GM18511 (cell line): Measurements from ENCODE around the gene CIAO3.
A peak's percentile ranks its signal among the peaks of the same experiment; 100 is the strongest.
"Not testable (repeated sequence)": the region's sequence is repeated elsewhere in the genome, so short reads cannot be mapped to it uniquely, and the experiment has no call there.

Source experiments
- ATAC-seq: cut with Tn5 transposase; IDR thresholded peaks from one replicate; pipeline ENCODE4 v1.9.1; 2021; ENCODE audit warnings: mild to moderate bottlenecking, moderate library complexity; ENCODE audit not compliant: unreplicated experiment

Gene CIAO3

DNA sequence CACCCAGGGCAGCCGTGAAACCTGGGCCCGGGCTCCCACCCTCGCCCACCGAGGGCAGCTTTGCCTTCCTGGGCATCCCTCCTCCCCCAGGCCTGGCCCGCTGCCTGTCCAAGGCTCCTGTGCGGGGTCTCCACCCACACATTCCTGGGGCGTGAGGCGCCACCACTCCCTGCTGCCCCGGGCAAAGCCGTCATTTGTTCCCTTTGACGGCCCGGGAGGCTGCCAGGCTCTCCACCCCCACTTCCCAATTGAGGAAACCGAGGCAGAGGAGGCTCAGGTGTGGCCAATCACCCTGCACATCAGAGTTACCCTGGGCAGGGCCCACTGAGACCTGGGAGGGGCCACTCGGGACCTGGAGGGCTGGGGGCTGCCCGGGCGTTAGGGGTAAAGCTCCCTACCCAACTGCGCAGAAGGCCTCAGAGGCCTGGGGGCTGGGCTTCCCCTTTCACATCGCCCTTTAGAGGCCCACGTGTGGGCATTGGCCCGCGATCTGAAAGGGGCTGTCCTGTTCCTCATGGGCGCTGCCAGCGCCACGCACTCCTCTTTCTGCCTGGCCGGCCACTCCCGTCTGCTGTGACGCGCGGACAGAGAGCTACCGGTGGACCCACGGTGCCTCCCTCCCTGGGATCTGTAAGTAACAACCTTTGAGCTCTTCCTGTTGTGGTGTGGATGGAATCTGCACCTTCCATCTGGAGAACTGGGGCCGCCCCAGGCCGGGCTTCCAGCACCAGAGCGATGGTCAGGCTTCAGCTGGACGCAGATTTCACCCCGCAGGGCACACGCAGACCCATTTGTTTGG lies 19.9 kb upstream of the CIAO3 start, which contains the start of gene MSLN:
Gene MSLN (plus strand): TSS at position 190 of the 799 bp plus-strand sequence. CDS start 1,947 bp downstream, outside the sequence.
- no peak for ATAC-seq

DNA sequence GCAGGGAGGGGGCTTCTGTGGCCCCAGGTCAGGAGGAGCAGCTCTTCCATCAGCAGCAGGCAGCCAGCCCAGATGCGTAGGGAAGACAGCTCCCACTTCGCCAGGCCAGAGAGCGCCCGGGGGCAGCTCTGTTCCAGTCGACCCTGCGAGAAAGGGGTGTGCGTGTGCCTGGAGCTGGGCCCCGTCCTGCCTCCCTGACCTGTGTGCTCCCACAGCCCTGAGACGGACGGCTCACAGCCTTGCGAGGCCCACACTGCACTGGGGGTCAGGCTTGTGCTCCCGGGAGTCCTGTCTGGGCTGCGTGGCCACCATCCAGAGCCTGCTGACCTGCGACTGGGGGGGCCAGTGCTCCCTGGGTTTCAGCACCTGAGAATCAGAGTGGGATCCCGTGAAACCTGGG lies 19.3 kb upstream of the CIAO3 start:
- ATAC-seq, result no peak

DNA sequence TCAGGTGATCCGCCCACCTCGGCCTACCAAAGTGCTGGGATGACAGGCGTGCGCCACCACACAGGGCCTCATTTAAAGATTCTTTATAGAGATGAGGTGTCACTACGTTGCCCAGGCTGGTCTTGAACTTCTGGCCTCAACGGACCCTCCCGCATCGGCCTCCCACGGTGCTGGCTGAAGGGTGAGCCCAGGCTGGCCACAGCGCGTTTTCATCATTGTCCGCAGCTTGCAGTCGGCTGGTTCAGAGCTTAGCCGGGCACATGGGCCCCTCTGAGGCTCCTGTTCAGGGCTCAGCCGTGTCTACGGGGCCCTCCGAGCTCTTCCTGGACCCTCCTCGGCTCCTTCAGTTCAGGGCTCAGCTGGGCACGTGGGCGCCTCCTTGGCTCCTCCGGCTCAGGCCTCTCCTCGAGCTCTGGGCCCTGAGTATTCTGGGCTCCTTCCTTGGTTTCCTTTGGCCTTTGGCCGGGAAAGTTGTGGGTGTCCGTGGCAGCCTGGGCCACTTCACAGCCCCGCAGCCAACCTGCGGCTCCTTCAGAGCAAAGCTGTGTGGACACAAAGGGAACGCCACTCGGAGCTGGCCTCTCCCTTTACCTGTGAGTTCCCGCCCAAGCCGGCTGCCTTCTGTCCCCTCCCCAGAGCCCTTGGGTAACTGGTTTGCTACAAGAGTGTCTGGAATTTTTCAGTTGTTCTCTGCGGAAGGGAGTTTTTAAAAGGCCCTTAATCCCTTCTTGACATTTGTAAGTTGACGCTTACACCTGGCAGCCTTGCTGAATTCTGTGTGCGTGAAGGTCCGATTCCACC lies 18.5 kb upstream of the CIAO3 start:
- ATAC-seq, result no peak

DNA sequence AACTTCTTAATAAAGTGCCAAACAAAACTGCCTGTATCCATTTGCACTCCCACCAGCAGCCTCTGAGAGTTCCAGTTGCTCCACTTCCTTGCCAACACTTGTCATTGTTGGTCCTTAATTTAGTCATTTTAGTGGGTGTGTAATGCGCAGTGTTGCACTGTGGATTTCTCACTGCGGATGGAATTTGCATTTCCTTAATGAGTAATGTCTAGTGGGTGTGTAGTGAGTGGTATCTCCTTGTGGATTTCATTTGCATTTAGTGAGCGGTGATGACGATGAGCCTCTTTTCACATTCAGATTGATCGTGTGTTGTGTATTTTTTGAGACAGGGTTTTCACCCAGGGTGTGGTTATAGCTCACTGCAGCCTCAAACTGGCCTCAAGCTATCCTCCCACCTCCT lies 15.6 kb upstream of the CIAO3 start:
- no peak for ATAC-seq

DNA sequence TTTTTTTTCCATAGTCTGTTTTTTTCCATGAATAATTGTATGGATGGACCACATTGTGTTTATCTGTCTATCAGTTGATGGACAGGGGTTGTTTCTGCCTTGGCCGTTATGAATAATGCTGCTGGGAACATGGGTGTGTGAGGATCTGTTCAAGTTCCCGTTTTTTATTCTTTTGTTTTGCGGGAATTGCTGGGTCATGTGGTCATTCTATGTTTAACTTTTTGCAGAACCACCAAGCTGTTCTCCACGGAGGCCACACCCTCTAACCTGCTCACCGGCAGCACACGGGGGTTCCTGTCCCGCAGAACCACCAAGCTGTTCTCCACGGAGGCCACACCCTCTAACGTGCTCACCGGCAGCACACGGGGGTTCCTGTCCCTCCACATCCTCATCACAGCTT lies 13.9 kb upstream of the CIAO3 start:
- no peak for ATAC-seq

DNA sequence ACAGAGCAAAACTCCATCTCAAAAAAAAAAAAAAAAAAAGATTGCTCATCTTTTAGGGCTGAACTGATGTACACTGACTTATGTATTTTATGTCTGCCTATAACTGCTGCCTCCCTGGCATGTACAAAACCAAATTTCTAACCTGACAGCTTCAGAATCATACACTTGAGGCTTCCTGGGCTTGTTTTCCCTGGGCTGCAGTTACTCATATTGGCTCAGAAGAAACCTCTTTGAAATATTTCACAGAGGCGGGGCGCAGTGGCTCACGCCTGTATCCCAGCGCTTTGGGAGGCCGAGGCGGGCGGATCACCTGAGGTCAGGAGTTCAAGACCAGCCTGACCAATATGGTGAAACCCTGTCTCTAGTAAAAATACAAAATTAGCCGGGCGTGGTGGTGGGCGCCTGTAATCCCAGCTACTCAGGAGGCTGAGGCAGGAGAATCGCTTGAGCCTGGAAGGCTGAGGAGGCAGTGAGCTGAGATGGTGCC lies 13.4 kb upstream of the CIAO3 start:
- ATAC-seq, result not testable (repeated sequence)

DNA sequence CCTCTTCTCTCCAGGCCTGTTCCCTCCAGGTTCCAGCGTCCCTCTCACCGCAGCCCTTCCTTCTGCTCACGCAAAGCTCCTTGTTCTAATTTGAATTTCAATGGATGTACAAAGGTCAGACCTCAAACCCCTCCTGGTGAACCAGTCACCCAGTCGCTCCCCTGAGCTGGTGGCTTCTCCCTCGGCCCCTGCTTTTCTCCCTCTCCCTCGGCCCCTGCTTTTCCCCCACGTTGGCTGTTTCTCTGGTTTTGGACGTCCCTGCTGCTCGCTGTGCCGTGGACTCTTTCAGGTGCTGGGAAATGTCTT lies 11.2 kb upstream of the CIAO3 start:
- ATAC-seq, result no peak

DNA sequence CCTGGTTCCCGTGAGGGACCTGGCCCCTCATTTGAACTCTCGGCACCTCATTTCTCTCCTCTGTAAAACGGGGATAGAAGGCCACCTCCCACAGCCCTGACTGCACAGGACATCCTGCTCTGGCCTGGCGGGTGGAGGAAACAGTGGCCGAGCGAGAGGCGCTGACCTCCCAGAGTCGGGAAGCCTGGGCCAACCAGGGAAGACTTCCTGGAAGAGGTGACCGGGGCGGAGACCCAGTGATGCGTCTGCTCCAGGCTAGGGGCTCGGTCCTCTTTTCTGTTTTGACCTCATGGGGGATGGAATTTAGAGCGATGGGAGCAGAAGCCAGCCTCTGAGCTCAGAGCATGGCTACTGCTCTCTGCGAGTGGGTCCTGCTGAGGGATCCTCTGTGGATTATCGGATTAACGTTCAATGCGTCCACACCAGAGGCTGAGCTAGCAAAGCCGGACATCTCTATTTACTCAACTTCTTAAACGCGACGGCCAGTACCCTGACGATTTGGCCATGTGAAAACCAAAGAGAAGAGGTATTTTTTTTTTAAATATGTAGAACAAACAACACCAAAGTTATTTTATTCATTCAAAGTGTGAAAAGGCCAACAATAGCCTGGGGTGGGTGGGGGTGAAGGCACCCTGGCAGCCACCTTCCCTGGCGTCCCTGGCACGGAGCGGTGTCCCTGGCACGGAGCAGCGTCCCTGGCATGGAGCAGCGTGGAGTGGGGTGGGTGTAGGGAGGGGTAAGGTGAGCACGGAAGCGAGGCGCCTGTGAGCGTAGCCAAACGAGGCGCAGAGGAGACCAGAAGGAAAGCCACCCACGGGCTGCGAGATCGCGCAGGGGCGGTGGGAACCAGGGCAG lies 10.6 kb upstream of the CIAO3 start:
- no peak for ATAC-seq

DNA sequence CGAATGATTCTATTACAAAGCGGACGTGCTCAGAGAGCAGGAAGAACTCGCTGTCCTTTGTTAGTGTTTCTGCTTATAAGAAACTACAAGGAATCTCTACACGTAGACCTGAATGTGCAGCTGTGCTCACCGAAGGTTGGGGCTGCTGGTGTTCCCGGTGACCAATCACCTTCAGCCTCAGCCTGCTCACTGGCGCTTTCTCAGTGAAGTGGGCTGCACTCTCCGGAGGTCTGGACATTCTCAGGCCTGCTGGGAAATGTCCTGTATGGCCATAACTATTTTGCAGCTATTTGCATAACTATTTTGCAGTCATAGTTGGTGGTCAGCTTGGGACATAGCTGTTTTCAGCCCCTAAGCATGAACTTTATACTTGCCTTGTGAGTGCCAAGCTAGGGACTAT lies 9.7 kb upstream of the CIAO3 start:
- no peak for ATAC-seq

DNA sequence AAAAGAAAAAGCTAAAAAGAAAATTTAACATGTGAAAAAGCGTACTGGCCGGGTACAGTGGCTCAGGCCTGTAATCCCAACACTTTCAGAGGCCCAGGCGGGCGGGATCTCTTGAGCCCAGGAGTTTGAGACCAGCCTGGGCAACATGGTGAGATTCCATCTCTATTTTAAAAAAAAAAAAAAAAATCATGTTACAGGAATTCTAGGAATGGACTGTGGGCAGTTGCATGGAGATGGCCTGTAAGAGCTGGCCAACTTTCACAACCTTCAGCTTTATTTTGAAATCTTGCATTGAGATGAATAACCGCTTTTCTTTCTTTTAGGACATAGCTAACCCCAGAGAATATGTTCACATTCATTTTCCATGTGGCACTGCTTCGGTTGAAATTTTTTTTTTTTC lies 8.2 kb upstream of the CIAO3 start:
- ATAC-seq, result no peak

DNA sequence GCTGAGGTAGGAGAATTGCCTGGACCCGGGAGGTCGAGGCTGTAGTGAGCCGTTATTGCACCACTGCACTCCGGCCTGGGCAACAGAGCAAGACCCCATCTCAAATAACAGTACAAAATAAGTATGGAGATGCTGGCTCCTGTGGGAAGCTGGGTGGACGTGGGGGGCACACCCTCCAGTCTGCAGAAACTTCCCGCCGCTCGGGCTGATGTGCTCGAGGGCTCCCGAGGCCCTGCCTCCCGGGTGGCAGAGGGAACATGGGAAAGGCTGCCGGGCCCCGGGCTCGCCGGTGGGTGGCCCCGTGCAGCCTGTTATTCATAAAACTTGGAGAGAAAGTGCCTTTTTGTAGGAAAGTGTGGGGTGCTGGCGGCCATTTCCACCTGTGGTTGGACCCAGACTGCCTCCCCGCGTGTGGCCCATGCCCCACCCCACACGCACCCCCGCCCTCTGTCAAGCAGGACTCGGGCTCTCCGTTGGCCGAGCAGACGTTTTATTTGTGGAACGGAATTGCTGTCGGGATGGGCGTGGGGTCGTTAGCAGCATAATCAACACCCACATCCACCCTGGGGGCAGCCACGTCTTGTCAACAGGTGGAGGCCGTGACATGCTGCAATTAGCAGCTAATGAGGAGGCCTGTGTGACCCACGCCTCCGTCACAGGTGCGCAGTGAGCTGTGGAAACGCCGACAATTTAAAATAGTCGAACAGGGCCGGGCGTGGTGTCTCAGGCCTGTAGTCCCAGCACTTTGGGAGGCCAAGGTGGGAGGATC lies 7.4 kb upstream of the CIAO3 start:
- ATAC-seq, result no peak

DNA sequence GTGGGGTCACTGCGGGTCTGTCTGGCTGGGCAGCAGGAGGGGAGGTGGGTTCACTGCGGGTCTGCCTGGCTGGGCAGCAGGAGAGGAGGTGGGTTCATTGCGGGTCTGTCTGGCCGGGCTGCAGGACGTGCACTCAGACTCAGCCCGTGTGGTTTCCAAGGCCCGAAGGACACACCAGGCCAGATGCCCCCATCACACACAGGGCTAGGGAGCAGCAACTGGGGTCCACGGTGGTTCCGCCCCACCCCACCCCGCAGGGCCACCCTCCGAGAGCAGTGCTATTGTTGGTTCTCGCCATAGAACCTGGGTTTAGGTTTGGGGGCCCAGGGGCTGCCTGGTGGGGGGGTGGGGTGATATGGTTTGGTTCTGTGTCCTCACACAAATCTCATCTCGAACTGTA lies 5.8 kb upstream of the CIAO3 start:
- no peak for ATAC-seq

DNA sequence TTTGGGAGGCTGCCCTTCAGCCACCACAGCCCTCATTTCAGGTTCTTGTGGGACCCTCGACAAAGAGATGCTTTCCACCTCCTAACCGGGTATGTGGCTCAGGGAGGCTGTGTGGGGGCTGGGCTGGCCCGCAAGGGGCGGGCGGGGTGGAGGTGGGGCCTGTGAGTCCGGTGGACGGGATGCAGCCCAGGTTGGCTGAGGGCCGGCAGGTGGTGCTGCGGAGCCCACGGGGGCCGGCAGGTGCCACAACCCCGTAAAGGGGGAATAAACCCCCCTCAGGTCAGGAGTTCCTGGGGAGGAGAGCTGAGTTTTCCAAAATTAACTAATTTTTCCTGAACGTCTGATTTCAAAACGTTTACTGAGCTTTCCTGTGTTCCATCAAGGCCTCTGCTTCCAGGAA lies 4.9 kb upstream of the CIAO3 start:
- no peak for ATAC-seq

DNA sequence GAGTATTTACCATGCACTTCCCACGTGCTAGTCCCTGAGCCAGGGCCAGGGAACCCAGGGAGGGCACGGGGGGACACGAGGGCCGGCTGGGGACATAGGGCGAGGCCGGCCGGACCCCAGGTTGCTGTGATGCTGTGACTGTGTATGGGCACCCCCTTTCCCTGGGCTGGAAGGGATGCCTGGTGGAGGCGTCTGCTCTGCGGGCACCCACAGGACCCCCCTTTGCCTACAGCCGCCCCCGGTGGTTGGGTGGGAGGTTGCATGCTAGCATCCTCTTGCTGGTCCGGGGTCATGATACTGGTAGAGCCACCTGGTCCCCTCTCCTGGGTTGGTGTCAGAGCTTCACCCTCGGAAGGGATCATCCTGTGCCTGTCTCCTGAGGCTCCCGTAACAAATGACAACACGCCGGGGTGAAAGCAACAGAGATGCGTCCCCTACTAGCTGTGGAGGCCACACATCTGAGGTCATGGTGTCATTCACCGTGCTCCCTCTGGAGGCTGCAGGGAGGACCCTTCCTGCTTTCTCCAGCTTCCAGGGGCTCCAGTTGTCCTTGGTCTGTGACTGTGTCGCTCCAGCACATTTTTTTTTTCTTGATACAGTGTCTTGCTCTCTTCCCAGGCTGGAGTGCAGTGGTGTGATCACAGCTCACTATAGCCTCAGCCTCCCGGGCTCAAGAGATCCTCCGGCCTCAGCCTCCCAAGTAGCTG lies 3.1 kb upstream of the CIAO3 start:
- no peak for ATAC-seq

DNA sequence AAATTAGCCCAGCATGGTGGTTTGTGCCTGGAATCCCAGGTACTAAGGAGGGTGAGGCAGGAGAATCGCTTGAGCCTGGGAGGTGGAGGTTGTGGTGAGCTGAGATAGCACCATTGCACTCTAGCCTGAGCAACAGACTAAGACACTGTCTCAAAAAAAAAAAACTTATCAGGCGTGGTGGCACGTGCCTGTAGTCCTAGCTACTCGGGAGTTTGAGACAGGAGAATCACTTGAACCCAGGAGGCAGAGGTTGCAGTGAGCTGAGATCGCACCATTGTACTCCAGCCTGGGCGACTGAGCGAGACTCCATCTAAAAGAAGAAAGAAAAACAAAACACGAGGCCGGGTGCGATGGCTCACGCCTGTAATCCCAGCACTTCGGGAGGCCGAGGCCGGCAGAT lies 2.1 kb upstream of the CIAO3 start:
- ATAC-seq, result not testable (repeated sequence)

DNA sequence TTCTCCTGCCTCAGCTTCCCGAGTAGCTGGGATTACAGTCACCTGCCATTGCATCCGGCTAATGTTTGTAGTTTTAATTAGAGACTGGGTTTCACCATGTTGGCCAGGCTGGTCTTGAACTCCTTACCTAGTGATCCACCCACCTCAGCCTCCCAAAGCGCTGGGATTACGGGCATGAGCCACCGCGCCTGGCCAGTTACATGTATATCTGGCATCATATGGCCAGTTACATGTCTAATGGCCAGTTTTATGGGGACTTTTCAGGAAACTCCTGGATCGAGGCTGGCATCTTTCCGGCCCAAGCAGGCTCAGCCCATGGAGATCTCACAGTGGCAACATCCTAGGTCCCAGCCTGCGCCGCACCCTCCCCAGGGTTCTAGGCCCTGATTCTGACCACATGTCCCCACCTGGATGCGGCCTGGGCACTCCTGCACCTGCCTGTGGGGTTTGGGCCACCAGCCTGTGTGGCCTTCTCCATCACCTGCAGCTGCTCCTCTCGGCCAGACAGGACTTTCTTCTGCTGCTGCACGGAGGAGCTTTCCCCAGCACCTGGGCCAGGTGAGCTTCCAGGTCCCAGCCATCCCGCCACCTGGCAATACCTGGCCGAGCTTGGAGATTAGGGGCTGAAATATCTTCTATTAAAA lies 1.3 kb upstream of the CIAO3 start:
- no peak for ATAC-seq

DNA sequence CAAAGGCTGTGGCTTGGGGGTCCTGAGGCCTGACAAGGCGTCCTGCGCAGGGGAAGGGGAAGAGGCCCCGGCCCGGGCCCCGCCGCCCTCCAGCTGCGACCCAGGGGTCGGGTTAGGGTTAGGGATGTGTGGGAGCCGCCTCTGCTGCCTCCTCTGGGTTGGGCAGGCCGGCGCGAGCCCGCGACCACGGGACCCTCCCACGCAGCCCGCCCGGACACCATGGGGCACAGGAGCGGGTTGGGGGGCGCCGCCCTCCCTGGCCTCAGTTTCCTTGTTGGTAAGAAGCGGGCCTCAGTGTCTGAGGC lies 386 bp downstream of the CIAO3 start:
- peak; percentile 29 for ATAC-seq

DNA sequence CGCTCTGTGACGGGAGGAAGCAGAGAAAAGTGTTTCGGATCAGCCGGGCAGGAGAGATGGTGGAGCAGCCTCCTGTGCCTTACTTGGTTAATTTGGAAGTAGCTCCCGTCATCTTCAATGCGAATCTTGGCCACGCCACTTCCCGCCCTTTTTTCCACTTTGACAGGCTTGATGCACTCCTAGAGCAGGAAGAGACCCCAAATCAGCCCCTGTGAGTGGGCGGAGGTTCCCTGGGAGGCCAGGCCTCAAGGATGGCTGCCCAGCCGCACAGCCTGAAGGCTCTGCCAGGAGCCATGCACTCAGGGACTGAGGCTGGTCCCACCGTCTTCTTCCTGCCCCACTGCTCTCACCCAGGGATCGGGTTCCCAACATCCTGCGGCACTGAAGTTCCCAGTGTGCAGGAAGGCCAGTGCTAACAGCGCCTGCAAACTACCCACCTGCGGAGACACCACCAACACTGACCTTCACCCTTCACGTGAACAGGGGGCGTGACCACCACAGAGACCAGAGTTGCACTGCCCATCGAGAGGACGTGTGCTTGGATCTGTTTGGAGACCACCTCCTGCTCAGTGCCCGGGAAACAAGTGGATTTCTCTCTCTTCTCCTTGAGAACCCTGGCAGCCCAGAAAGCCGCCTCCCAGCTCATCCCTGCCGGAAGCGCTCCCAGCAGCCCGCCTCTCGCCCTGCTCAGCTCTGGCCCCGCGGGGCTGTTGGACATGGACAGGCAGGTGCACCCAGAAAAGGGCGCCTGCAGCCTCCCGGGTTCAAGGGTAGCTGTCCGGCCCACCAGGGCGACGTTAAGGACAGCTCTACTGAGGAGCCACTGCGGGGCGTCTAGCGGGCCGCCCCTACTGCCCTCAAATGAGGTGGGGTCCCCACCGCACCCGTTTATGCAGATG lies 988 bp downstream of the CIAO3 start:
- ATAC-seq, result no peak
